PFSK-1 (cell line): ENCODE results near the gene DNTT.

ENCODE experiments used
- FOXP2 ChIP-seq: optimal IDR thresholded peaks from 2 replicates; pipeline ENCODE3; 2011; ENCODE audit warnings: borderline replicate concordance, control low read depth, inconsistent platforms; ENCODE audit not compliant: insufficient read depth; ENCODE audit errors: extremely low read length, extremely low read depth
- POLR2AphosphoS5 ChIP-seq: IDR thresholded peaks from 2 replicates; pipeline ENCODE4 v1.6.1; 2012; ENCODE audit warnings: low read depth, mild to moderate bottlenecking, control low read depth, low read length, moderate library complexity
- TF ChIP-seq, protein P1 (sequence below), 2 experiments: IDR thresholded peaks; 2 replicates each; pipeline versions ENCODE4 v1.6.1 to v1.8.0; 2011 to 2012; ENCODE audit warnings: low read depth in 2 of 2, low read length in 2 of 2, control low read depth in 1 of 2, inconsistent platforms in 1 of 2, mild to moderate bottlenecking in 1 of 2, moderate library complexity in 1 of 2; ENCODE audit not compliant: insufficient read depth in 1 of 2

- TF ChIP-seq, protein P1, sequence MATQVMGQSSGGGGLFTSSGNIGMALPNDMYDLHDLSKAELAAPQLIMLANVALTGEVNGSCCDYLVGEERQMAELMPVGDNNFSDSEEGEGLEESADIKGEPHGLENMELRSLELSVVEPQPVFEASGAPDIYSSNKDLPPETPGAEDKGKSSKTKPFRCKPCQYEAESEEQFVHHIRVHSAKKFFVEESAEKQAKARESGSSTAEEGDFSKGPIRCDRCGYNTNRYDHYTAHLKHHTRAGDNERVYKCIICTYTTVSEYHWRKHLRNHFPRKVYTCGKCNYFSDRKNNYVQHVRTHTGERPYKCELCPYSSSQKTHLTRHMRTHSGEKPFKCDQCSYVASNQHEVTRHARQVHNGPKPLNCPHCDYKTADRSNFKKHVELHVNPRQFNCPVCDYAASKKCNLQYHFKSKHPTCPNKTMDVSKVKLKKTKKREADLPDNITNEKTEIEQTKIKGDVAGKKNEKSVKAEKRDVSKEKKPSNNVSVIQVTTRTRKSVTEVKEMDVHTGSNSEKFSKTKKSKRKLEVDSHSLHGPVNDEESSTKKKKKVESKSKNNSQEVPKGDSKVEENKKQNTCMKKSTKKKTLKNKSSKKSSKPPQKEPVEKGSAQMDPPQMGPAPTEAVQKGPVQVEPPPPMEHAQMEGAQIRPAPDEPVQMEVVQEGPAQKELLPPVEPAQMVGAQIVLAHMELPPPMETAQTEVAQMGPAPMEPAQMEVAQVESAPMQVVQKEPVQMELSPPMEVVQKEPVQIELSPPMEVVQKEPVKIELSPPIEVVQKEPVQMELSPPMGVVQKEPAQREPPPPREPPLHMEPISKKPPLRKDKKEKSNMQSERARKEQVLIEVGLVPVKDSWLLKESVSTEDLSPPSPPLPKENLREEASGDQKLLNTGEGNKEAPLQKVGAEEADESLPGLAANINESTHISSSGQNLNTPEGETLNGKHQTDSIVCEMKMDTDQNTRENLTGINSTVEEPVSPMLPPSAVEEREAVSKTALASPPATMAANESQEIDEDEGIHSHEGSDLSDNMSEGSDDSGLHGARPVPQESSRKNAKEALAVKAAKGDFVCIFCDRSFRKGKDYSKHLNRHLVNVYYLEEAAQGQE (IDR thresholded peaks at IDR 0.05; ENCODE audit: insufficient read depth in 1 of 2, low read depth in 2 of 2, low read length in 2 of 2) = no peak
- TF ChIP-seq POLR2AphosphoS5 = no peak
- TF ChIP-seq FOXP2 = no peak
These were observed 74.5 kb downstream of the DNTT start for GRCh38 chr10:96378741-96379140.
